WTC11 (cell line): ENCODE results near the gene CTDSP2. TPM values are rescaled to one million over a fixed set of nuclear protein-coding genes. Genes with fewer than 3 reads are reported as not detected.
A peak's percentile ranks its signal among the peaks of the same experiment; 100 is the strongest.

Experiments
- ATAC-seq: fragments of 200-7000 bp; cut with Tn5 transposase; 2 replicates; pipeline ENCODE4 v1.10.0; 2021; ENCODE audit warnings: mild to moderate bottlenecking, moderate library complexity
- Bru-seq: library from RNA; stranded (reverse); fragments of 400-500 nt; gene quantifications from one replicate; lab custom pipeline; 2021; lab: Mats Ljungman, UMichigan
- CTCF ChIA-PET: fragments of 300-600 bp; sonication (Branson Sonifier 250); formaldehyde crosslinking; loops from one replicate; lab custom pipeline; 2021; ENCODE audit warnings: antibody characterized with exemption; lab: Charles Lee
- POLR2A ChIA-PET: fragments of 350-600 bp; sonication (Branson Sonifier 250); formaldehyde crosslinking; loops from one replicate; lab custom pipeline; 2021; ENCODE audit warnings: antibody characterized with exemption; lab: Charles Lee
- DNase-seq: peaks from one replicate; pipeline ENCODE4 v3.0.0; 2021; ENCODE audit warnings: low spot score
- H3K27ac Mint-ChIP-seq: 2 replicates; pipeline ENCODE4 v1.8.0; 2021; ENCODE audit warnings: mixed read lengths
- H3K27me3 Mint-ChIP-seq: 2 replicates; pipeline ENCODE4 v1.8.0; 2021; ENCODE audit warnings: low read depth, mild to moderate bottlenecking, moderate library complexity, mixed read lengths
- H3K36me3 Mint-ChIP-seq: 2 replicates; pipeline ENCODE4 v1.8.0; 2021; ENCODE audit warnings: mixed read lengths
- H3K4me1 Mint-ChIP-seq: 2 replicates; pipeline ENCODE4 v1.8.0; 2022; ENCODE audit warnings: mixed read lengths
- H3K4me3 Mint-ChIP-seq: 2 replicates; pipeline ENCODE4 v1.8.0; 2021; ENCODE audit warnings: mild to moderate bottlenecking, moderate library complexity, mixed read lengths
- H3K9me3 Mint-ChIP-seq: 2 replicates; pipeline ENCODE4 v1.8.0; 2021; ENCODE audit warnings: mixed read lengths
- E2F4 ChIP-seq: sonication (generic); formaldehyde crosslinking; IDR thresholded peaks from 2 replicates; pipeline ENCODE4 v1.8.1; 2022; ENCODE audit warnings: low read depth, mild to moderate bottlenecking, moderate library complexity, missing genetic modification reagents, borderline replicate concordance
- FOXK1 ChIP-seq: sonication (generic); formaldehyde crosslinking; IDR thresholded peaks from 2 replicates; pipeline ENCODE4 v1.8.0; 2022; ENCODE audit warnings: mild to moderate bottlenecking, moderate library complexity, missing genetic modification reagents
- GTF2I ChIP-seq: fragments of 250-450 bp; sonication (Bioruptor Pico); conservative IDR thresholded peaks from 2 replicates; pipeline ENCODE4 v1.4.0; 2021; ENCODE audit warnings: mild to moderate bottlenecking
- NFATC4 ChIP-seq: fragments of 250-450 bp; sonication (Bioruptor Pico); IDR thresholded peaks from 2 replicates; pipeline ENCODE4 v1.9.0; 2021; ENCODE audit warnings: mild to moderate bottlenecking
- PRDM15 ChIP-seq: sonication (generic); formaldehyde crosslinking; IDR thresholded peaks from 2 replicates; pipeline ENCODE4 v1.8.0; 2022; ENCODE audit warnings: missing genetic modification reagents
- SP1 ChIP-seq: sonication (generic); formaldehyde crosslinking; conservative IDR thresholded peaks from 2 replicates; pipeline ENCODE4 v1.8.1; 2022; ENCODE audit warnings: missing genetic modification reagents
- TCF7 ChIP-seq: sonication (generic); formaldehyde crosslinking; IDR thresholded peaks from 2 replicates; pipeline ENCODE4 v1.8.0; 2022; ENCODE audit warnings: mild to moderate bottlenecking, low read depth, missing genetic modification reagents, moderate library complexity
- TEAD1 ChIP-seq: sonication (generic); formaldehyde crosslinking; IDR thresholded peaks from 2 replicates; pipeline ENCODE4 v1.8.0; 2022; ENCODE audit warnings: mild to moderate bottlenecking, missing genetic modification reagents
- TEAD4 ChIP-seq: sonication (generic); formaldehyde crosslinking; IDR thresholded peaks from 2 replicates; pipeline ENCODE4 v1.8.0; 2022; ENCODE audit warnings: mild to moderate bottlenecking, missing genetic modification reagents
- ZSCAN18 ChIP-seq: fragments of 250-450 bp; sonication (Bioruptor Pico); IDR thresholded peaks from 2 replicates; pipeline ENCODE4 v2.1.2; 2022; ENCODE audit warnings: mild to moderate bottlenecking, moderate library complexity
- long read RNA-seq, 3 experiments: library from RNA in 1 of 3; library from capped mRNA in 1 of 3; library from polyadenylated mRNA in 1 of 3; unstranded in 2 of 3; stranded (forward) in 1 of 3; transcript quantifications; one replicate each; pipeline ENCODE4 v2.0.0, GENCODE V29; 2021
- total RNA-seq: library from RNA; stranded (reverse); gene quantifications from 3 replicates; pipeline ENCODE4 v1.2.3, GENCODE V29; 2021
- TF ChIP-seq, protein P1 (sequence below): sonication (generic); formaldehyde crosslinking; IDR thresholded peaks from 2 replicates; pipeline ENCODE4 v1.8.1; 2023; ENCODE audit warnings: mild to moderate bottlenecking, missing genetic modification reagents
- TF ChIP-seq, protein P2 (sequence below): sonication (generic); formaldehyde crosslinking; IDR thresholded peaks from 2 replicates; pipeline ENCODE4 v1.8.0; 2022; ENCODE audit warnings: mild to moderate bottlenecking, missing genetic modification reagents
- TF ChIP-seq, protein P3 (sequence below): sonication (generic); formaldehyde crosslinking; IDR thresholded peaks from 2 replicates; pipeline ENCODE4 v1.8.0; 2022; ENCODE audit warnings: mild to moderate bottlenecking, missing genetic modification reagents

CTDSP2 gene, protein sequence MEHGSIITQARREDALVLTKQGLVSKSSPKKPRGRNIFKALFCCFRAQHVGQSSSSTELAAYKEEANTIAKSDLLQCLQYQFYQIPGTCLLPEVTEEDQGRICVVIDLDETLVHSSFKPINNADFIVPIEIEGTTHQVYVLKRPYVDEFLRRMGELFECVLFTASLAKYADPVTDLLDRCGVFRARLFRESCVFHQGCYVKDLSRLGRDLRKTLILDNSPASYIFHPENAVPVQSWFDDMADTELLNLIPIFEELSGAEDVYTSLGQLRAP
- total RNA-seq = 97.0 to 122 TPM (median 101 TPM) in 3 replicates
- percentile 91 among the genes with signal in this experiment for Bru-seq, nascent RNA
- long read RNA-seq, experiment 1, full-length matches to known transcripts = 165 of 299 reads
- long read RNA-seq, experiment 1, partial matches to known transcripts = 13 of 299 reads
- long read RNA-seq, experiment 1, other reads (novel, unspliced or antisense) = 121 of 299 reads
- long read RNA-seq, experiment 2, full-length matches to known transcripts = 49 of 160 reads
- long read RNA-seq, experiment 2, partial matches to known transcripts = 9 of 160 reads
- long read RNA-seq, experiment 2, other reads (novel, unspliced or antisense) = 102 of 160 reads
- long read RNA-seq, experiment 3, full-length matches to known transcripts = 3 of 3 reads
- long read RNA-seq, experiment 3, partial matches to known transcripts = 0 of 3 reads
- long read RNA-seq, experiment 3, other reads (novel, unspliced or antisense) = 0 of 3 reads

DNA sequence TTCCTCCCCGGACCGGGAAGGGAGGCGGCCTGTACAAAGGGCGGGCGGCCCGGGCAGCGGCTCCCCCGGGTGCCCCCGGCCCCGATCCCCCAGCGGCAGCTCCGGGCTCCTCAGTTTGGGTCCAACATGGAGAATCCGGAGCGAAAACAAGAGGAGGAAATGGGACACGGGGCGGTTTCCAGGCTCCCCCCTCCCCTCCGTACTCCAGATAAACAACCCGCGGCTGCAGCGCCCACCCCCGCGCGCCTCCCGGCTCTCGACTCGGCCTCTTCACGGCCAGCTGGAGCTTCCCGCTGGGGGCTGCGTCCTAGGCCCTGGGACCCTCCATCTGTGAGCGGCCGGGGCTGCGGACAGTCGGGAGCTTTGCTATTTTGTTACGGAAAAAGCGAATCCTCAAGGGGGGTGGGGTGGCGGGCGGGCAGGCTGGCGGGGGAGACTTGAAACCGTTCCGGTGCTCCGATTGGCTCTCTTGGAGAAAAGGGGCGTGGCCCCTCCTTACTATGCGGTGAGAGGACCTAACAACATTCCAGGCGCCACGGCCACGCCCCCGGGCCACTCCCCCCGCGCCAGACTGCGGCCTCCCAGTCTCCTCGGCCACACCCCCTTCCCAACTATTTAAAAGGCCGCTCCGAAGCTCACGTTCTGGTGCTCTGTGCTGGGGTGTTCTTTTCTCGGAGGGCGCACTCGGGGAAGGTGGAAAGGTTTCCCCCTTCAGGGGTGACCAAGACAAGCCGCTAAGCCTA lies at the start of gene CTDSP2:
CTDSP2 (minus strand) TSS at position 153 of the 743 bp plus-strand sequence. CDS start 294 bp downstream, outside the sequence.
- H3K27ac Mint-ChIP-seq = peak within 1 kb of the TSS; percentile 95
- peak within 1 kb of the TSS; percentile 69 for H3K4me3 Mint-ChIP-seq
- no peaks in the 10 kb centered on the region for H3K9me3 Mint-ChIP-seq
- POLR2A ChIA-PET = interaction anchor here (0.6 to 6.9 kb wide), 14 partner anchors 11 to 597 kb away, joined by 3 to 134 read pairs (median 6); partner anchors contain the start of genes ATP23, EEF1AKMT3 and METTL1
- no peak for TF ChIP-seq NFATC4 (CRISPR knock-in tag)
- TF ChIP-seq, protein P1, sequence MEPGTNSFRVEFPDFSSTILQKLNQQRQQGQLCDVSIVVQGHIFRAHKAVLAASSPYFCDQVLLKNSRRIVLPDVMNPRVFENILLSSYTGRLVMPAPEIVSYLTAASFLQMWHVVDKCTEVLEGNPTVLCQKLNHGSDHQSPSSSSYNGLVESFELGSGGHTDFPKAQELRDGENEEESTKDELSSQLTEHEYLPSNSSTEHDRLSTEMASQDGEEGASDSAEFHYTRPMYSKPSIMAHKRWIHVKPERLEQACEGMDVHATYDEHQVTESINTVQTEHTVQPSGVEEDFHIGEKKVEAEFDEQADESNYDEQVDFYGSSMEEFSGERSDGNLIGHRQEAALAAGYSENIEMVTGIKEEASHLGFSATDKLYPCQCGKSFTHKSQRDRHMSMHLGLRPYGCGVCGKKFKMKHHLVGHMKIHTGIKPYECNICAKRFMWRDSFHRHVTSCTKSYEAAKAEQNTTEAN (CRISPR knock-in tag) = 0 out of 2 replicates have a peak, but pooled peaks have one; percentile 12
- peak; percentile 89 for TF ChIP-seq FOXK1
- peak; percentile 72; the same call in 1 of the 2 replicates for TF ChIP-seq TEAD4 (CRISPR knock-in tag)
- peak; percentile 87 for TF ChIP-seq SP1 (CRISPR knock-in tag)
- TF ChIP-seq, protein P2, sequence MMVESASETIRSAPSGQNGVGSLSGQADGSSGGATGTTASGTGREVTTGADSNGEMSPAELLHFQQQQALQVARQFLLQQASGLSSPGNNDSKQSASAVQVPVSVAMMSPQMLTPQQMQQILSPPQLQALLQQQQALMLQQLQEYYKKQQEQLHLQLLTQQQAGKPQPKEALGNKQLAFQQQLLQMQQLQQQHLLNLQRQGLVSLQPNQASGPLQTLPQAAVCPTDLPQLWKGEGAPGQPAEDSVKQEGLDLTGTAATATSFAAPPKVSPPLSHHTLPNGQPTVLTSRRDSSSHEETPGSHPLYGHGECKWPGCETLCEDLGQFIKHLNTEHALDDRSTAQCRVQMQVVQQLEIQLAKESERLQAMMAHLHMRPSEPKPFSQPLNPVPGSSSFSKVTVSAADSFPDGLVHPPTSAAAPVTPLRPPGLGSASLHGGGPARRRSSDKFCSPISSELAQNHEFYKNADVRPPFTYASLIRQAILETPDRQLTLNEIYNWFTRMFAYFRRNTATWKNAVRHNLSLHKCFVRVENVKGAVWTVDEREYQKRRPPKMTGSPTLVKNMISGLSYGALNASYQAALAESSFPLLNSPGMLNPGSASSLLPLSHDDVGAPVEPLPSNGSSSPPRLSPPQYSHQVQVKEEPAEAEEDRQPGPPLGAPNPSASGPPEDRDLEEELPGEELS = peak; percentile 27; the same call in 1 of the 2 replicates
- TF ChIP-seq PRDM15 = peak; percentile 94
- peak; percentile 73; the same call in 1 of the 2 replicates for TF ChIP-seq GTF2I (CRISPR knock-in tag)
- TF ChIP-seq ZSCAN18 (CRISPR knock-in tag) = no peak
- peak; percentile 65; the same call in 1 of the 2 replicates for TF ChIP-seq TEAD1 (CRISPR knock-in tag)
- ATAC-seq (peak; percentile 65), DNase-seq (peak; percentile 100)
- CTCF ChIA-PET = interaction anchor here (0.6 to 4.3 kb wide), 9 partner anchors 10 to 94 kb away, joined by 3 to 27 read pairs (median 8); partner anchors contain the start of gene CYP27B1
- no peaks in the 10 kb centered on the region for H3K36me3 Mint-ChIP-seq
- peaks cover 14% of the 10 kb centered on the region for H3K27me3 Mint-ChIP-seq
- H3K4me1 Mint-ChIP-seq = peaks cover 51% of the 10 kb centered on the region

- TF ChIP-seq TCF7 (no peak), E2F4 (CRISPR knock-in tag) (no peak)
- TF ChIP-seq, protein P3, sequence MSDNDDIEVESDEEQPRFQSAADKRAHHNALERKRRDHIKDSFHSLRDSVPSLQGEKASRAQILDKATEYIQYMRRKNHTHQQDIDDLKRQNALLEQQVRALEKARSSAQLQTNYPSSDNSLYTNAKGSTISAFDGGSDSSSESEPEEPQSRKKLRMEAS = no peak
- TF ChIP-seq, all 79 proteins: peak for 0
- POLR2A ChIA-PET = interaction anchor here (1.3 to 4.3 kb wide), 3 partner anchors 8 to 59 kb away, joined by 7 to 64 read pairs (median 13); partner anchors contain the start of gene CTDSP2
- CTCF ChIA-PET = interaction anchor here (0.9 to 5.1 kb wide), 19 partner anchors 8 to 144 kb away, joined by 3 to 77 read pairs (median 8); partner anchors contain the start of genes CDK4 and CTDSP2
Measured at GRCh38 chr12:57896115-57896433, 49.5 kb upstream of the CTDSP2 start.

More at GRCh38 chr12:57896115-57896433, 49.5 kb upstream of the CTDSP2 start:
- no peak overlapping the region; the same call in 1 of the 2 replicates for H3K27ac Mint-ChIP-seq
- peak overlapping the region; percentile 68 for H3K4me3 Mint-ChIP-seq
- H3K9me3 Mint-ChIP-seq = 0 out of 2 replicates have a peak, but pooled peaks cover 4% of the 10 kb centered on the region
- DNase-seq = no peak
- ATAC-seq = no peak
- H3K4me1 Mint-ChIP-seq = peaks cover 46% of the 10 kb centered on the region
- H3K27me3 Mint-ChIP-seq = peaks cover 32% of the 10 kb centered on the region
- H3K36me3 Mint-ChIP-seq = no peaks in the 10 kb centered on the region
